SK-N-SH (cell line): ENCODE results near the gene MANSC1. TPM values are rescaled to one million over a fixed set of nuclear protein-coding genes. Genes with fewer than 3 reads are reported as not detected.

Source experiments
- CTCF ChIA-PET: fragments of 300-600, 350-600 bp; formaldehyde crosslinking; extraction: SDS; loops from one replicate; lab custom pipeline; 2021; lab: Yijun Ruan, JAX
- POLR2A ChIA-PET: fragments of 350-600 bp; sonication (Branson Sonifier 250); formaldehyde crosslinking; extraction: SDS; loops from one replicate; lab custom pipeline; 2020; ENCODE audit warnings: antibody characterized with exemption, inconsistent platforms; lab: Yijun Ruan, JAX
- DNase-seq: peaks from one replicate; pipeline ENCODE4 v3.0.0; 2012
- H2AFZ ChIP-seq: fragments of 200-600 bp; sonication (generic); 2 replicates; pipeline ENCODE4 v1.8.1; 2016; ENCODE audit warnings: antibody characterized with exemption, mild to moderate bottlenecking, low read depth
- H3F3A ChIP-seq: fragments of 200-600 bp; sonication (generic); replicated peaks from 2 replicates; pipeline ENCODE3; 2016; ENCODE audit warnings: antibody characterized with exemption, mild to moderate bottlenecking; ENCODE audit not compliant: insufficient read depth
- H3K27ac ChIP-seq, 2 experiments: fragments of 200-500 bp in 1 of 2; fragments of 200-600 bp in 1 of 2; sonication (Bioruptor generic) in 1 of 2; sonication (generic), shearing (Covaris generic) in 1 of 2; 2 replicates each; pipeline versions ENCODE4 v1.5.1 to v1.6.1; 2014 to 2016; ENCODE audit warnings: low read depth in 2 of 2, inconsistent platforms in 1 of 2, low read length in 1 of 2, mild to moderate bottlenecking in 1 of 2, mixed read lengths in 1 of 2
- H3K27me3 ChIP-seq: fragments of 200-600 bp; sonication (generic), shearing (Covaris generic); 2 replicates; pipeline ENCODE4 v1.6.1; 2016; ENCODE audit warnings: mixed run types; ENCODE audit not compliant: insufficient read depth
- H3K36me3 ChIP-seq, 2 experiments: fragments of 200-500 bp in 1 of 2; fragments of 200-600 bp in 1 of 2; sonication (Bioruptor generic) in 1 of 2; sonication (generic) in 1 of 2; replicated peaks in 1 of 2; 2 replicates each; pipeline versions ENCODE3 to v1.5.1; 2014 to 2016; ENCODE audit warnings: low read length in 1 of 2, mild to moderate bottlenecking in 1 of 2; ENCODE audit not compliant: insufficient read depth in 2 of 2, control insufficient read depth in 1 of 2
- H3K4me1 ChIP-seq, 2 experiments: fragments of 200-500 bp in 1 of 2; fragments of 200-600 bp in 1 of 2; sonication (Bioruptor generic) in 1 of 2; sonication (generic), shearing (Covaris generic) in 1 of 2; 2 replicates each; pipeline versions ENCODE4 v1.5.1 to v1.6.1; 2014 to 2016; ENCODE audit warnings: low read depth in 1 of 2, low read length in 1 of 2, mixed run types in 1 of 2; ENCODE audit not compliant: insufficient read depth in 2 of 2, control insufficient read depth in 1 of 2
- H3K4me2 ChIP-seq: fragments of 200-600 bp; sonication (generic), shearing (Covaris generic); 2 replicates; pipeline ENCODE4 v1.6.1; 2017; ENCODE audit warnings: mixed run types
- H3K4me3 ChIP-seq, 2 experiments: fragments of 200-500 bp in 1 of 2; fragments of 200-600 bp in 1 of 2; sonication (Bioruptor generic) in 1 of 2; sonication (generic), shearing (Covaris generic) in 1 of 2; 2 replicates each; pipeline versions ENCODE4 v1.5.1 to v1.8.1; 2014 to 2016; ENCODE audit warnings: low read depth in 2 of 2, inconsistent platforms in 1 of 2, low read length in 1 of 2, mild to moderate bottlenecking in 1 of 2, mixed read lengths in 1 of 2, moderate library complexity in 1 of 2
- H3K79me2 ChIP-seq: fragments of 200-600 bp; sonication (generic); 2 replicates; pipeline ENCODE4 v1.8.1; 2017; ENCODE audit warnings: mild to moderate bottlenecking; ENCODE audit not compliant: insufficient read depth
- H3K9ac ChIP-seq: fragments of 200-600 bp; sonication (generic); 2 replicates; pipeline ENCODE4 v1.6.1; 2017; ENCODE audit warnings: mixed run types
- H3K9me2 ChIP-seq: fragments of 200-600 bp; sonication (generic); 2 replicates; pipeline ENCODE4 v1.6.1; 2017; ENCODE audit warnings: mixed run types
- H3K9me3 ChIP-seq: fragments of 200-600 bp; sonication (generic); 2 replicates; pipeline ENCODE4 v1.6.1; 2017; ENCODE audit warnings: mixed run types, mild to moderate bottlenecking, moderate library complexity
- H4K20me1 ChIP-seq: fragments of 200-600 bp; sonication (generic); 2 replicates; pipeline ENCODE4 v1.6.1; 2017; ENCODE audit warnings: mild to moderate bottlenecking, mixed run types; ENCODE audit not compliant: insufficient read depth
- ELF1 ChIP-seq: IDR thresholded peaks from 2 replicates; pipeline ENCODE4 v1.4.0; 2012
- EP300 ChIP-seq, 2 experiments: IDR thresholded peaks; 2 replicates each; pipeline versions ENCODE4 v1.4.0 to v1.6.1; 2012; ENCODE audit warnings: borderline replicate concordance in 1 of 2, low read depth in 1 of 2, low read length in 1 of 2
- EZH2phosphoT487 ChIP-seq: fragments of 200-600 bp; sonication (generic); IDR thresholded peaks from 2 replicates; pipeline ENCODE4 v1.6.1; 2017; ENCODE audit warnings: low read depth, mixed run types, mild to moderate bottlenecking, antibody characterized with exemption, moderate library complexity, borderline replicate concordance
- FOSL2 ChIP-seq: IDR thresholded peaks from 2 replicates; pipeline ENCODE4 v1.4.0; 2012; ENCODE audit warnings: low read depth, mild to moderate bottlenecking, moderate library complexity, borderline replicate concordance
- FOXJ3 ChIP-seq: sonication (generic); formaldehyde crosslinking; IDR thresholded peaks from 2 replicates; pipeline ENCODE4 v1.5.1; 2020; ENCODE audit warnings: mild to moderate bottlenecking, missing genetic modification reagents
- GABPA ChIP-seq: IDR thresholded peaks from 2 replicates; pipeline ENCODE4 v1.4.0; 2012; ENCODE audit warnings: low read depth, mild to moderate bottlenecking
- GATA2 ChIP-seq: sonication (generic); formaldehyde crosslinking; IDR thresholded peaks from 2 replicates; pipeline ENCODE4 v1.5.0; 2020; ENCODE audit warnings: mild to moderate bottlenecking, missing genetic modification reagents
- JUND ChIP-seq: IDR thresholded peaks from 2 replicates; pipeline ENCODE4 v1.4.0; 2012
- MXI1 ChIP-seq: IDR thresholded peaks from 2 replicates; pipeline ENCODE4 v1.6.1; 2012; ENCODE audit warnings: mild to moderate bottlenecking, low read depth, low read length, improper control_type of control experiment
- NFIC ChIP-seq: IDR thresholded peaks from 2 replicates; pipeline ENCODE4 v1.4.0; 2012; ENCODE audit warnings: borderline replicate concordance
- PBX3 ChIP-seq: IDR thresholded peaks from 2 replicates; pipeline ENCODE4; 2012
- POLR2AphosphoS5 ChIP-seq: IDR thresholded peaks from 2 replicates; pipeline ENCODE4 v1.6.1; 2012; ENCODE audit warnings: low read depth, low read length
- RAD21 ChIP-seq: IDR thresholded peaks from 2 replicates; pipeline ENCODE4 v1.6.1; 2012; ENCODE audit warnings: mild to moderate bottlenecking, low read length
- RFX5 ChIP-seq: IDR thresholded peaks from 2 replicates; pipeline ENCODE4 v1.6.1; 2012; ENCODE audit warnings: mild to moderate bottlenecking, improper control_type of control experiment, low read length
- RXRA ChIP-seq: IDR thresholded peaks from 2 replicates; pipeline ENCODE4 v1.4.0; 2012; ENCODE audit warnings: low read depth, mild to moderate bottlenecking, borderline replicate concordance
- SMC3 ChIP-seq: IDR thresholded peaks from 2 replicates; pipeline ENCODE4 v1.6.1; 2012; ENCODE audit warnings: low read depth, low read length, improper control_type of control experiment
- TAF1 ChIP-seq: IDR thresholded peaks from 2 replicates; pipeline ENCODE4 v1.6.1; 2012; ENCODE audit warnings: low read depth, mild to moderate bottlenecking, low read length, moderate library complexity, borderline replicate concordance
- TCF12 ChIP-seq: IDR thresholded peaks from 2 replicates; pipeline ENCODE4 v1.4.0; 2012
- TEAD4 ChIP-seq: IDR thresholded peaks from 2 replicates; pipeline ENCODE4 v1.4.0; 2012; ENCODE audit warnings: mild to moderate bottlenecking, borderline replicate concordance; ENCODE audit not compliant: insufficient read depth
- USF1 ChIP-seq: IDR thresholded peaks from 2 replicates; pipeline ENCODE4 v1.4.0; 2012; ENCODE audit warnings: low read depth, borderline replicate concordance
- YY1 ChIP-seq: IDR thresholded peaks from 2 replicates; pipeline ENCODE4 v1.4.0; 2012; ENCODE audit warnings: low read depth, mild to moderate bottlenecking
- WGBS: methylation state at CpG from one replicate; pipeline ENCODE4 v1.1.6; 2017; ENCODE audit warnings: low lambda C conversion rate; 5-methylcytosine and 5-hydroxymethylcytosine counted together
- polyA plus RNA-seq, 3 experiments: library from polyadenylated mRNA; depleted of rRNA; stranded (reverse); fragments of >200 nt; gene quantifications; 2 replicates each; pipeline ENCODE4 v1.2.3, GENCODE V29; 2012
- TF ChIP-seq, protein P1 (sequence below): fragments of 150-350 bp; IDR thresholded peaks from 2 replicates; pipeline ENCODE4 v1.6.1; 2016; ENCODE audit warnings: mild to moderate bottlenecking, low read depth, low read length
- TF ChIP-seq, protein P2 (sequence below): IDR thresholded peaks from 2 replicates; pipeline ENCODE4 v1.4.0; 2012; ENCODE audit warnings: low read depth

MANSC1 gene
- polyA plus RNA-seq, 1 of the 3 experiments (the other 2 are of a cell fraction), result 2.9 TPM

- no peak overlapping the region for H3K4me3 ChIP-seq
- CTCF ChIA-PET, result no interaction called here
- H3K9ac ChIP-seq, result no peak overlapping the region
- H3K9me2 ChIP-seq, result no peaks in the 10 kb centered on the region
- TF ChIP-seq RAD21, result no peak
- TF ChIP-seq POLR2AphosphoS5, result no peak
- TF ChIP-seq, protein P1, sequence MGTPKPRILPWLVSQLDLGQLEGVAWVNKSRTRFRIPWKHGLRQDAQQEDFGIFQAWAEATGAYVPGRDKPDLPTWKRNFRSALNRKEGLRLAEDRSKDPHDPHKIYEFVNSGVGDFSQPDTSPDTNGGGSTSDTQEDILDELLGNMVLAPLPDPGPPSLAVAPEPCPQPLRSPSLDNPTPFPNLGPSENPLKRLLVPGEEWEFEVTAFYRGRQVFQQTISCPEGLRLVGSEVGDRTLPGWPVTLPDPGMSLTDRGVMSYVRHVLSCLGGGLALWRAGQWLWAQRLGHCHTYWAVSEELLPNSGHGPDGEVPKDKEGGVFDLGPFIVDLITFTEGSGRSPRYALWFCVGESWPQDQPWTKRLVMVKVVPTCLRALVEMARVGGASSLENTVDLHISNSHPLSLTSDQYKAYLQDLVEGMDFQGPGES, result no peak
- TF ChIP-seq PBX3, result no peak
- TF ChIP-seq, protein P2, sequence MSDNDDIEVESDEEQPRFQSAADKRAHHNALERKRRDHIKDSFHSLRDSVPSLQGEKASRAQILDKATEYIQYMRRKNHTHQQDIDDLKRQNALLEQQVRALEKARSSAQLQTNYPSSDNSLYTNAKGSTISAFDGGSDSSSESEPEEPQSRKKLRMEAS, result no peak
- no peak for TF ChIP-seq YY1
- no peak for TF ChIP-seq FOXJ3 (CRISPR knock-in tag)
- TF ChIP-seq RXRA, result no peak
- TF ChIP-seq FOSL2, result no peak
- no peak for TF ChIP-seq ELF1
- TF ChIP-seq USF1, result no peak
- no peak for TF ChIP-seq SMC3
- TF ChIP-seq MXI1, result no peak
- no peak for TF ChIP-seq GABPA
- POLR2A ChIA-PET, result no interaction called here
- no peak overlapping the region for H2AFZ ChIP-seq
- no peaks in the 10 kb centered on the region for H3K36me3 ChIP-seq
- peaks cover 3 to 15% of the 10 kb centered on the region in 2 experiments for H3K4me1 ChIP-seq
- DNase-seq, result no peak
- H3K27me3 ChIP-seq, result no peaks in the 10 kb centered on the region
- peaks cover 5% of the 10 kb centered on the region; the same call in 1 of the 2 replicates for H3K9me3 ChIP-seq
- WGBS, result 100% methylated on average over 1 of the region's 1 CpG
- peaks cover 16% of the 10 kb centered on the region for H3F3A ChIP-seq
- no peak overlapping the region for H3K4me2 ChIP-seq
- no peak overlapping the region for H3K27ac ChIP-seq
- H4K20me1 ChIP-seq, result no peaks in the 10 kb centered on the region
- H3K79me2 ChIP-seq, result no peaks in the 10 kb centered on the region
These were observed 68.9 kb downstream of the MANSC1 start for GRCh38 chr12:12281134-12281533.

GRCh38 chr12:12278899-12279298 lies 71.1 kb downstream of the MANSC1 start:
- H3F3A ChIP-seq, result peaks cover 16% of the 10 kb centered on the region
- no peaks in the 10 kb centered on the region for H3K36me3 ChIP-seq
- H3K4me1 ChIP-seq, result peaks cover 3 to 15% of the 10 kb centered on the region in 2 experiments
- H3K9ac ChIP-seq, result no peak overlapping the region
- H3K79me2 ChIP-seq, result no peaks in the 10 kb centered on the region
- no peak overlapping the region for H3K4me3 ChIP-seq
- H3K9me3 ChIP-seq, result peaks cover 5% of the 10 kb centered on the region; the same call in 1 of the 2 replicates
- H3K9me2 ChIP-seq, result no peaks in the 10 kb centered on the region
- no peak overlapping the region for H3K4me2 ChIP-seq
- DNase-seq, result no peak
- no peaks in the 10 kb centered on the region for H3K27me3 ChIP-seq
- ChIA-PET POLR2A (no interaction called here), CTCF (interaction anchor here (1.2 kb wide), 1 partner anchor 55 kb away, joined by 3 read pairs; no protein-coding TSS in a partner anchor)
- no peaks in the 10 kb centered on the region for H4K20me1 ChIP-seq
- H2AFZ ChIP-seq, result no peak overlapping the region
- no peak overlapping the region for H3K27ac ChIP-seq
- no peak for TF ChIP-seq EP300 (IDR thresholded peaks at IDR 0.05; ENCODE audit: borderline replicate concordance in 1 of 2, low read depth in 1 of 2, low read length in 1 of 2)
- peak; percentile 49 for TF ChIP-seq NFIC
- TF ChIP-seq GATA2 (CRISPR knock-in tag), result no peak
- TF ChIP-seq EZH2phosphoT487, result no peak
- TF ChIP-seq TCF12, result peak; percentile 53
- TF ChIP-seq MXI1, result no peak
- no peak for TF ChIP-seq TEAD4
- no peak for TF ChIP-seq RFX5
- TF ChIP-seq PBX3, result peak; percentile 39; the same call in 1 of the 2 replicates
- peak; percentile 42; the same call in 1 of the 2 replicates for TF ChIP-seq JUND
- peak; percentile 38; the same call in 1 of the 2 replicates for TF ChIP-seq FOSL2
- no peak for TF ChIP-seq USF1
- TF ChIP-seq TAF1, result no peak
- no peak for TF ChIP-seq RXRA
- 60% methylated on average over 4 of the region's 4 CpGs for WGBS
